ENCODE results near the gene OR51B6.
A peak's percentile ranks its signal among the peaks of the same experiment; 100 is the strongest.
"Not testable (repeated sequence)": the region's sequence is repeated elsewhere in the genome, so short reads cannot be mapped to it uniquely, and the experiment has no call there.

Gene OR51B6

GRCh38 chr11:5345831-5346230 lies 5.5 kb upstream of the OR51B6 start:
- H3K4me3 ChIP-seq (ENCODE audit: low read depth, low read length), result no peak overlapping the region
- DNase-seq (ENCODE audit: low read depth, low spot score), result no peak
- TF ChIP-seq CTCF (IDR thresholded peaks at IDR 0.05; ENCODE audit: low read depth, low read length), result no peak
- in situ Hi-C loops (cut with HindIII; ENCODE audit: low sequenced_read_pairs), result no loop called here

DNA sequence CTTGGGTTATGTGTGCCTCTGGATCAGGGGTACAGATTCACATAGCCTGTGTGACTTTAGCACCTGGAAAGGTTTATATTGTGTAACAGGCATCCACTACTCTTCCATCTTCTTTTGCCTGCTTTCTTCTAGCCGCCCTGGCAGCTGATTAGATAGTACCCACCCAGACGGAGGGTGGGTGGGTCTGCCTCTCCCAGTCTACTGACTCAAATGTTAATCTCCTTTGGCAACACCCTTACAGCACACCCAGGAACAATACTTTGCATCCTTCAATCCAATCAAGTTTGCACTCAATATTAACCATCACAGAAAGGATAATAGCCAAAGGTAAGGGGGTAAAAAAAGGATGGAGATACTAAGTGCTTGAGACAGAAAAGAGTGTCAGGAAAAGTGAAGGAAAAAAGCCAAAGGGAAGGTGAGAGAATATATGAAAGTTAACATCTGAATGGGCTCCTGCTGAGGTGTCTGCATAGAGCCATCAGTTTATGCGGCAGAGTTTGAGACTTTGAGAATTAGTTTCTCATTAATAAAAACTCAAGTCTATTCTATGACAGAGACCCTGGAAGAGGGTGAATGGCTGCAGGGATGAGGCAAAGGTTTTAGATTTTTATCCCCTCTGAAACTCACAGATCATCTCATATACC lies 2.6 kb upstream of the OR51B6 start:
- no peak for TF ChIP-seq CTCF (IDR thresholded peaks at IDR 0.05; ENCODE audit: low read depth, low read length)
- DNase-seq (ENCODE audit: low read depth, low spot score), result no peak
- H3K4me3 ChIP-seq (ENCODE audit: low read depth, low read length), result no peak overlapping the region
- in situ Hi-C loops (cut with HindIII; ENCODE audit: low sequenced_read_pairs), result no loop called here

DNA sequence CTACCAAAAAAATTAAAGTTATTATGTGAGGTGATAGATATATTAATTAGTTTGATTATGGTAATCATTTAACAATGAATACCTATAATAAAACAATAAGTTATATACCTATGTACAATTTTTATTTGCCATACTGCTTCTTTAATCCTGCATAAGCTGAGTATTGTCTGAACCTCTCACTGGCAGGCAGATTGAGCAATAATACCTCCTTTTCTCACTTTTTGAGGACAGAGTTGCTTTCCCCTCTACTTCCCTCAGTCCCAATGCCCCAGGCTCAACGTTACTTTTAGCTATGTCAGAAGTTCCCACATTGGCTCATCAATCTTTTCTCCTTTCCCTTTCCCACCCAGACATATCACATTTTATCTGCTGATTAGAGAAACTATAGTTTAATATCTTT lies 1.8 kb upstream of the OR51B6 start:
- no peak for DNase-seq (ENCODE audit: low read depth, low spot score)
- H3K4me3 ChIP-seq (ENCODE audit: low read depth, low read length), result no peak overlapping the region
- in situ Hi-C loops (cut with HindIII; ENCODE audit: low sequenced_read_pairs), result no loop called here
- TF ChIP-seq CTCF (IDR thresholded peaks at IDR 0.05; ENCODE audit: low read depth, low read length), result no peak

GRCh38 chr11:5356031-5356430 lies 4.7 kb downstream of the OR51B6 start:
- DNase-seq (ENCODE audit: low read depth, low spot score); H3K4me3 ChIP-seq (ENCODE audit: low read depth, low read length); in situ Hi-C loops (cut with HindIII; ENCODE audit: low sequenced_read_pairs): not testable (repeated sequence)

- no peak for DNase-seq (ENCODE audit: low read depth, low spot score)
- no peak for TF ChIP-seq CTCF (IDR thresholded peaks at IDR 0.05; ENCODE audit: low read depth, low read length)
- H3K4me3 ChIP-seq (ENCODE audit: low read depth, low read length), result no peak overlapping the region
- in situ Hi-C loops (cut with HindIII; ENCODE audit: low sequenced_read_pairs), result no loop called here
These were observed 10.8 kb downstream of the OR51B6 start for GRCh38 chr11:5362017-5362625.

DNA sequence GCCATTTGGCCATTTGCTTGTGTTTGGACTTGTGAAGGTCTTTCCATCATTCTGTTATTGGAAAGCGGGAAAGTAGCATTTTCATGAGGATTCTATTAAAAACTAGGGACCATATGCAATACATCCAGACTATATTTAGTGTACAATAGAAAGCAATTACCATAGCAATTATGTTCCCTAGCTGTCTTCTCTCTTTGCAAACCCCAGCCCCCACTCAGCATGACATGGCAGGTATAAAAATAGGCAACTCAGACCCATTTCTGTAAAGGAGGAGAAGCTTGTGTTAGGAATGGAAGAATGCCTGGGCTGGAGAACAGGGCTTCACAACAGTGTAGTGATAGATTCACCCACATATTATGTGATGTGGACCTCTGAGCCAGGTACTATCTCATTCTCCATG lies 12.4 kb downstream of the OR51B6 start:
- H3K4me3 ChIP-seq (ENCODE audit: low read depth, low read length), result no peak overlapping the region
- in situ Hi-C loops (cut with HindIII; ENCODE audit: low sequenced_read_pairs), result no loop called here
- no peak for TF ChIP-seq CTCF (IDR thresholded peaks at IDR 0.05; ENCODE audit: low read depth, low read length)
- no peak for DNase-seq (ENCODE audit: low read depth, low spot score)

DNA sequence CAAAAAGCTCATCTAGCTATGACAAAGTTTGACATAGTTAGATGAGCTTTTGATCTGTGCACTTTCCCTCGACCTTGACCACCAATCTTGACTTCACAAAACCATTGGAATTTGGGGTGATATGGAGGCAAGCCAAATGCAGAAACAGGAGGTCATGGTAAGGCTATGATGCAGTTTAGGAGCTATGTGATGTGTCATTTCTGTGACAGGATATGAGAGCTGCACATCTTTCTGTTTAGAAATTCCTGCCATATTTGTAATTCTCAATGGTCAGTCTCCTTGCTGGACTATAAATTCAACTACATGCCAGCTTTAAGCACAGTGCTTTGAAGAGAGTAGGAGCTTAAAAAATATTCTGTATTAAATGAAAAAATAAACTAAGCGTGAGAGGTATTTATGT lies 12.9 kb downstream of the OR51B6 start:
- peak; percentile 69 for DNase-seq (ENCODE audit: low read depth, low spot score)
- H3K4me3 ChIP-seq (ENCODE audit: low read depth, low read length), result no peak overlapping the region
- in situ Hi-C loops (cut with HindIII; ENCODE audit: low sequenced_read_pairs), result no loop called here
- no peak for TF ChIP-seq CTCF (IDR thresholded peaks at IDR 0.05; ENCODE audit: low read depth, low read length)

Measured in astrocyte of the spinal cord (primary cell).